ENCODE data around the gene DPPA5.

DNA sequence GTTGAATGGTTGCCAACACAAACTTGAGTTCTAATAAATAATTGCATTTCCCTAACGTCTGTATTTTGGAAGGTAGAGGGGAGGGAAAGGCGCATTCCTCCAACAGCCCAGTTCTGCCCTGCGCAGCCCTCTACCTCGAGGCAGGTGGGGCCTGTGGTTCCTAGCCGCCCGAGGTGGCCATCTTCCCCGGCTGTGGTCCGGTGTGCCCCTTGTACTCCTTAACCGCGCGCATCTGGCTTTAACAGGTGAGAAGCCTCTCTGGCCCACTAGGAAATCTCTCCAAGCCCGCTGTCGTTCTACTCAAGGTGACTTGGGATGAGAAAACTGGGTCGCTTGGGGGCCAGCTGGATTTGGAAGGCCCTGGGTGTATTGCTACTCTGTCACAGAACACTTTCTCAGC, 10.0 kb upstream of the DPPA5 start:
- TF ChIP-seq, protein P1, sequence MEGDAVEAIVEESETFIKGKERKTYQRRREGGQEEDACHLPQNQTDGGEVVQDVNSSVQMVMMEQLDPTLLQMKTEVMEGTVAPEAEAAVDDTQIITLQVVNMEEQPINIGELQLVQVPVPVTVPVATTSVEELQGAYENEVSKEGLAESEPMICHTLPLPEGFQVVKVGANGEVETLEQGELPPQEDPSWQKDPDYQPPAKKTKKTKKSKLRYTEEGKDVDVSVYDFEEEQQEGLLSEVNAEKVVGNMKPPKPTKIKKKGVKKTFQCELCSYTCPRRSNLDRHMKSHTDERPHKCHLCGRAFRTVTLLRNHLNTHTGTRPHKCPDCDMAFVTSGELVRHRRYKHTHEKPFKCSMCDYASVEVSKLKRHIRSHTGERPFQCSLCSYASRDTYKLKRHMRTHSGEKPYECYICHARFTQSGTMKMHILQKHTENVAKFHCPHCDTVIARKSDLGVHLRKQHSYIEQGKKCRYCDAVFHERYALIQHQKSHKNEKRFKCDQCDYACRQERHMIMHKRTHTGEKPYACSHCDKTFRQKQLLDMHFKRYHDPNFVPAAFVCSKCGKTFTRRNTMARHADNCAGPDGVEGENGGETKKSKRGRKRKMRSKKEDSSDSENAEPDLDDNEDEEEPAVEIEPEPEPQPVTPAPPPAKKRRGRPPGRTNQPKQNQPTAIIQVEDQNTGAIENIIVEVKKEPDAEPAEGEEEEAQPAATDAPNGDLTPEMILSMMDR (IDR thresholded peaks at IDR 0.05; ENCODE audit: low read depth, low read length) = no peak
- TF ChIP-seq EZH2phosphoT487 (IDR thresholded peaks at IDR 0.05; ENCODE audit: low read depth) = no peak

Data from OCI-LY3 (cell line).